H1 (cell line): Measurements from ENCODE around the gene PGLYRP1.

Experiments
- CBX5 ChIP-seq: fragments of 300-800, 300-1000 bp; sonication (generic); IDR thresholded peaks from 2 replicates; pipeline ENCODE4 v1.7.1; 2016; ENCODE audit warnings: antibody characterized with exemption, low read length, low read depth
- EZH2 ChIP-seq: fragments of 200-600 bp; sonication (generic); IDR thresholded peaks from 2 replicates; pipeline ENCODE4 v1.7.1; 2012; ENCODE audit warnings: low read depth, mild to moderate bottlenecking, moderate library complexity, low read length, inconsistent platforms; ENCODE audit not compliant: severe bottlenecking
- POLR2A ChIP-seq, 2 experiments: IDR thresholded peaks; 1 replicate in 1 of 2; 2 replicates in 1 of 2; pipeline ENCODE4 v1.6.1; 2011; ENCODE audit warnings: low read depth in 2 of 2, low read length in 2 of 2, mild to moderate bottlenecking in 2 of 2; ENCODE audit errors: control extremely low read depth in 1 of 2
- RAD21 ChIP-seq, 2 experiments: IDR thresholded peaks in 1 of 2; conservative IDR thresholded peaks in 1 of 2; 2 replicates each; pipeline ENCODE4 v1.6.1; 2011; ENCODE audit warnings: low read depth in 2 of 2, low read length in 2 of 2, improper control_type of control experiment in 1 of 2, inconsistent platforms in 1 of 2, mild to moderate bottlenecking in 1 of 2, moderate library complexity in 1 of 2
- SUZ12 ChIP-seq: fragments of 200-600 bp; sonication (generic); IDR thresholded peaks from 2 replicates; pipeline ENCODE4 v1.6.1; 2012; ENCODE audit warnings: mild to moderate bottlenecking, inconsistent platforms, low read length, moderate library complexity, mixed read lengths
- TEAD4 ChIP-seq: IDR thresholded peaks from 2 replicates; pipeline ENCODE4 v1.6.1; 2012; ENCODE audit warnings: low read depth, low read length, inconsistent platforms, mixed read lengths
- ZNF274 ChIP-seq: IDR thresholded peaks from 2 replicates; pipeline ENCODE4 v1.7.0; 2012; ENCODE audit warnings: low read length, borderline replicate concordance; ENCODE audit errors: extremely low read depth
- TF ChIP-seq, protein P1 (sequence below), 3 experiments: IDR thresholded peaks; 1 replicate in 2 of 3; 2 replicates in 1 of 3; pipeline versions ENCODE4 v1.5.1 to v1.6.1; 2011; ENCODE audit warnings: low read length in 3 of 3, mild to moderate bottlenecking in 3 of 3, inconsistent platforms in 2 of 3, low read depth in 1 of 3, moderate library complexity in 1 of 3; ENCODE audit not compliant: insufficient read depth in 1 of 3; ENCODE audit errors: control extremely low read depth in 1 of 3

DNA sequence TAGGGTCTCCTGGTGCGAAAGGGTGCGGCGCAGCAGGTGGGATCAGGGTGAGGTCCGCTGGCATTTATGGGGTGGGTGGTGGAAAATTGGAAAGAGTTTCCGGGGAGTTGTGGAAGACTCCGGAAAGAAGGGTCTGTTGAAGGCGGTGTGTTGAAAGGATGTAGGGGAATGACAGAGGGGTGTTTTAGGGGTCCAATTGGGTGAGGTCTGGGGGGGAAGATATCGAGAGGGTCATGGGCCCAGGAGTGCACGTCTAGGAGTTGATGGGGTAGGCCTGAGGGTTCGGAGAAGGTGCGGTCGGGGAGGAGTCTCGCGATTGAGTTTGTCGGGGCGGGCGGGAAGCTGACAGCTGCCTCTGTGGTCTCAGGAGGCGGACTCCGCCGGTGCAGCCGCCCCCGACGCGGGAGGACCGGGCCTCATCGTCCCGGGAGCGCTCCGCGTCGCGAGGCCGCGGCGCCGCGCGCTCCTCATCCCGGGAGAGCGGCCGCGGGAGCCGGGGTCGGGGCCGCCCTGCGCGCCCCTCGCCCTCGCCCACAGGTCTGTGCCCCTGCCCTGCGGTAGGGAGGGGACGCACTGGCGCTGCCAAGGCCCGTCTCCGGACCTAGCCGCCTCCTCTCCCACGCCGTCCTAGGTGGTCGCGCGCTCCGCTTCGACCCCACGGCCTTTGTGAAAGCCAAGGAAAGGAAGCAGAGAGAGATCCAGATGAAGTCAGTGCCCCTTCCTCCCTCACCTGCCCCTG lies 7.0 kb downstream of the PGLYRP1 start:
- no peak for TF ChIP-seq POLR2A (IDR thresholded peaks at IDR 0.05; ENCODE audit: control extremely low read depth in 1 of 2, low read depth in 2 of 2, low read length in 2 of 2)
- no peak for TF ChIP-seq ZNF274
- TF ChIP-seq, protein P1, sequence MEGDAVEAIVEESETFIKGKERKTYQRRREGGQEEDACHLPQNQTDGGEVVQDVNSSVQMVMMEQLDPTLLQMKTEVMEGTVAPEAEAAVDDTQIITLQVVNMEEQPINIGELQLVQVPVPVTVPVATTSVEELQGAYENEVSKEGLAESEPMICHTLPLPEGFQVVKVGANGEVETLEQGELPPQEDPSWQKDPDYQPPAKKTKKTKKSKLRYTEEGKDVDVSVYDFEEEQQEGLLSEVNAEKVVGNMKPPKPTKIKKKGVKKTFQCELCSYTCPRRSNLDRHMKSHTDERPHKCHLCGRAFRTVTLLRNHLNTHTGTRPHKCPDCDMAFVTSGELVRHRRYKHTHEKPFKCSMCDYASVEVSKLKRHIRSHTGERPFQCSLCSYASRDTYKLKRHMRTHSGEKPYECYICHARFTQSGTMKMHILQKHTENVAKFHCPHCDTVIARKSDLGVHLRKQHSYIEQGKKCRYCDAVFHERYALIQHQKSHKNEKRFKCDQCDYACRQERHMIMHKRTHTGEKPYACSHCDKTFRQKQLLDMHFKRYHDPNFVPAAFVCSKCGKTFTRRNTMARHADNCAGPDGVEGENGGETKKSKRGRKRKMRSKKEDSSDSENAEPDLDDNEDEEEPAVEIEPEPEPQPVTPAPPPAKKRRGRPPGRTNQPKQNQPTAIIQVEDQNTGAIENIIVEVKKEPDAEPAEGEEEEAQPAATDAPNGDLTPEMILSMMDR (IDR thresholded peaks at IDR 0.05; ENCODE audit: control extremely low read depth in 1 of 3, insufficient read depth in 1 of 3, low read depth in 1 of 3, low read length in 3 of 3): no peak
- no peak for TF ChIP-seq RAD21 (IDR thresholded peaks at IDR 0.05 in 1 of 2, conservative IDR thresholded peaks at IDR 0.05 in 1 of 2; ENCODE audit: low read depth in 2 of 2, low read length in 2 of 2)
- no peak for TF ChIP-seq CBX5
- TF ChIP-seq SUZ12: peak; percentile 63
- TF ChIP-seq TEAD4: no peak
- TF ChIP-seq EZH2: peak; percentile 59
